Measurements from ENCODE around the gene CCSER1.

Gene CCSER1

DNA sequence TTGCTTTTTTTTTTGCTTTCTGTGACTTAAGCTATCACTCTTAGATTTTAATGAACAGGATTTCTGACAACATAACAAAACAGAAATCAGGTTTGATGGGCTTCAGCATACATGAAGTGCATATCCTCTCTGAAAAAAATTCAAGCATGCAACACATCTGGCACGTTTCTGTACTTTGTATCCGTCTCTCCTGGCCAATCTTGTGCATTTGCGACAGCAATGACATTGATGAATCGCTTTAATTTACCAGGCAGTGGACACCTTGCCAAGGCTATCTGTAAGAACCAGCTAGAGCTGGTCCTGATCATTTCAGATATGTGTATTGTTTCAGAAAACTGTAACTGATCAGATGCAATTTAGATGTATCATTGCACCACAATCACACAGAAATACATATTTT lies 93.3 kb downstream of the CCSER1 start:
- Histone ChIP-seq H2AFZ (ENCODE audit: low read depth, low read length) (no peak overlapping the region), H3K4me2 (ENCODE audit: insufficient read depth, low read length) (no peak overlapping the region), H3K27me3 (ENCODE audit: insufficient read depth, low read length, poor library complexity) (no peaks in the 10 kb centered on the region), H3K27ac (ENCODE audit: low read length) (no peak overlapping the region), H4K20me1 (ENCODE audit: insufficient read depth, low read length) (no peaks in the 10 kb centered on the region), H3K4me1 (ENCODE audit: insufficient read depth, low read length) (no peaks in the 10 kb centered on the region), H3K4me3 (ENCODE audit: low read depth in 1 of 2, low read length in 2 of 2) (no peak overlapping the region), H3K9me3 (ENCODE audit: insufficient read depth, low read length, severe bottlenecking) (no peaks in the 10 kb centered on the region), H3K79me2 (ENCODE audit: insufficient read depth, low read length) (no peaks in the 10 kb centered on the region), H3K9ac (ENCODE audit: low read depth, low read length) (no peak overlapping the region), H3K36me3 (ENCODE audit: insufficient read depth, low read length) (no peaks in the 10 kb centered on the region)
- ATAC-seq (ENCODE audit: insufficient read depth, low read depth): no peak
- TF ChIP-seq EZH2 (IDR thresholded peaks at IDR 0.05; ENCODE audit: borderline replicate concordance, low read depth, low read length, severe bottlenecking): no peak
- TF ChIP-seq, protein P1, sequence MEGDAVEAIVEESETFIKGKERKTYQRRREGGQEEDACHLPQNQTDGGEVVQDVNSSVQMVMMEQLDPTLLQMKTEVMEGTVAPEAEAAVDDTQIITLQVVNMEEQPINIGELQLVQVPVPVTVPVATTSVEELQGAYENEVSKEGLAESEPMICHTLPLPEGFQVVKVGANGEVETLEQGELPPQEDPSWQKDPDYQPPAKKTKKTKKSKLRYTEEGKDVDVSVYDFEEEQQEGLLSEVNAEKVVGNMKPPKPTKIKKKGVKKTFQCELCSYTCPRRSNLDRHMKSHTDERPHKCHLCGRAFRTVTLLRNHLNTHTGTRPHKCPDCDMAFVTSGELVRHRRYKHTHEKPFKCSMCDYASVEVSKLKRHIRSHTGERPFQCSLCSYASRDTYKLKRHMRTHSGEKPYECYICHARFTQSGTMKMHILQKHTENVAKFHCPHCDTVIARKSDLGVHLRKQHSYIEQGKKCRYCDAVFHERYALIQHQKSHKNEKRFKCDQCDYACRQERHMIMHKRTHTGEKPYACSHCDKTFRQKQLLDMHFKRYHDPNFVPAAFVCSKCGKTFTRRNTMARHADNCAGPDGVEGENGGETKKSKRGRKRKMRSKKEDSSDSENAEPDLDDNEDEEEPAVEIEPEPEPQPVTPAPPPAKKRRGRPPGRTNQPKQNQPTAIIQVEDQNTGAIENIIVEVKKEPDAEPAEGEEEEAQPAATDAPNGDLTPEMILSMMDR (IDR thresholded peaks at IDR 0.05; ENCODE audit: borderline replicate concordance, extremely low read depth, low read length, poor library complexity, severe bottlenecking): no peak
- DNase-seq: no peak

DNA sequence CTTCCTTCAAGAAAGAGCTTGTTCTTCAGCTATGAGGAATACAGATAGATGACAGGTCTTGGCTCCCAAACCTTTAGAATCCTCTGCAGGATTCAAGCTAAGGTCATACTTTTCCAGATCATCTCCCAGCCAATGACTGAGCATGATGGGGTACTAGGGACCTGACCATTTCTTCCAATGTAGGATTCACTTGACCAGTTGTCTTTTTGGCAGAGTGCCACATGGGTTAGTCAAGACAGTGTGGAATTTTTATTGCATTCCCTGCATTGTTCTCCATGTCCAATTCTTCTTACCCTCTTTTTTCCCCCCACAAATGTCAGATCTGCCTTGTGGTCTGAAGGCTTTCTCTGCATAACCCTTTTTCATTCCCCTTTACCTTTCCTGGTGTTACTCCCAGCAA lies 99.5 kb downstream of the CCSER1 start:
- H3K4me1 ChIP-seq (ENCODE audit: insufficient read depth, low read length): no peaks in the 10 kb centered on the region
- ATAC-seq (ENCODE audit: insufficient read depth, low read depth) (no peak), DNase-seq (no peak)
- no peak overlapping the region for H2AFZ ChIP-seq (ENCODE audit: low read depth, low read length)
- no peak overlapping the region for H3K9ac ChIP-seq (ENCODE audit: low read depth, low read length)
- TF ChIP-seq, protein P1 (IDR thresholded peaks at IDR 0.05; ENCODE audit: borderline replicate concordance, extremely low read depth, low read length, poor library complexity, severe bottlenecking): no peak
- no peak for TF ChIP-seq EZH2 (IDR thresholded peaks at IDR 0.05; ENCODE audit: borderline replicate concordance, low read depth, low read length, severe bottlenecking)
- no peak overlapping the region for H3K4me3 ChIP-seq (ENCODE audit: low read depth in 1 of 2, low read length in 2 of 2)
- no peak overlapping the region for H3K27ac ChIP-seq (ENCODE audit: low read length)
- no peaks in the 10 kb centered on the region for H3K36me3 ChIP-seq (ENCODE audit: insufficient read depth, low read length)
- H3K79me2 ChIP-seq (ENCODE audit: insufficient read depth, low read length): no peaks in the 10 kb centered on the region
- no peak overlapping the region for H3K4me2 ChIP-seq (ENCODE audit: insufficient read depth, low read length)
- H3K27me3 ChIP-seq (ENCODE audit: insufficient read depth, low read length, poor library complexity): no peaks in the 10 kb centered on the region
- no peaks in the 10 kb centered on the region for H3K9me3 ChIP-seq (ENCODE audit: insufficient read depth, low read length, severe bottlenecking)
- H4K20me1 ChIP-seq (ENCODE audit: insufficient read depth, low read length): no peaks in the 10 kb centered on the region

DNA sequence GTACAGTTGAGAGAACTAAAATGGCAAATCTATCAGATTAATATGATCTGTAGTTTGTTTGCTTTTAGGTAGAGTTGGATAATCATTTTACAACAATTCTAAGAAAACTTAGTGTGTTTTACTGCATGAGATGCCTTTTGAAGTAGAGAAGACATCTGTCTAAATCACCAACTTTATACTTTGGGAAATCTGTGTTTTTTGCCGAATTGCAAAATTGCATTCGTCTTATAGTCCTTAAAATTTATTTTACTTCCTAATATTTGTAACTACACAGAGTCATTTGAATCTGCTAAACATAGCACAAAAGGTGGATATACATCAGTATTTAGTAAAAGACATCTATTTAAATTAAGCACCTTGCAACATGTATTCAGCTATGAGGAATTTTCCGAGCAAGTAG lies 100.0 kb downstream of the CCSER1 start:
- no peak for DNase-seq
- H3K9ac ChIP-seq (ENCODE audit: low read depth, low read length): no peak overlapping the region
- no peak overlapping the region for H3K4me3 ChIP-seq (ENCODE audit: low read depth in 1 of 2, low read length in 2 of 2)
- no peak overlapping the region for H3K4me2 ChIP-seq (ENCODE audit: insufficient read depth, low read length)
- H3K9me3 ChIP-seq (ENCODE audit: insufficient read depth, low read length, severe bottlenecking): no peaks in the 10 kb centered on the region
- H3K27me3 ChIP-seq (ENCODE audit: insufficient read depth, low read length, poor library complexity): no peaks in the 10 kb centered on the region
- H3K4me1 ChIP-seq (ENCODE audit: insufficient read depth, low read length): no peaks in the 10 kb centered on the region
- no peaks in the 10 kb centered on the region for H3K79me2 ChIP-seq (ENCODE audit: insufficient read depth, low read length)
- no peaks in the 10 kb centered on the region for H4K20me1 ChIP-seq (ENCODE audit: insufficient read depth, low read length)
- H3K36me3 ChIP-seq (ENCODE audit: insufficient read depth, low read length): no peaks in the 10 kb centered on the region
- TF ChIP-seq EZH2 (IDR thresholded peaks at IDR 0.05; ENCODE audit: borderline replicate concordance, low read depth, low read length, severe bottlenecking): no peak
- H2AFZ ChIP-seq (ENCODE audit: low read depth, low read length): no peak overlapping the region
- H3K27ac ChIP-seq (ENCODE audit: low read length): no peak overlapping the region
- ATAC-seq (ENCODE audit: insufficient read depth, low read depth): no peak

DNA sequence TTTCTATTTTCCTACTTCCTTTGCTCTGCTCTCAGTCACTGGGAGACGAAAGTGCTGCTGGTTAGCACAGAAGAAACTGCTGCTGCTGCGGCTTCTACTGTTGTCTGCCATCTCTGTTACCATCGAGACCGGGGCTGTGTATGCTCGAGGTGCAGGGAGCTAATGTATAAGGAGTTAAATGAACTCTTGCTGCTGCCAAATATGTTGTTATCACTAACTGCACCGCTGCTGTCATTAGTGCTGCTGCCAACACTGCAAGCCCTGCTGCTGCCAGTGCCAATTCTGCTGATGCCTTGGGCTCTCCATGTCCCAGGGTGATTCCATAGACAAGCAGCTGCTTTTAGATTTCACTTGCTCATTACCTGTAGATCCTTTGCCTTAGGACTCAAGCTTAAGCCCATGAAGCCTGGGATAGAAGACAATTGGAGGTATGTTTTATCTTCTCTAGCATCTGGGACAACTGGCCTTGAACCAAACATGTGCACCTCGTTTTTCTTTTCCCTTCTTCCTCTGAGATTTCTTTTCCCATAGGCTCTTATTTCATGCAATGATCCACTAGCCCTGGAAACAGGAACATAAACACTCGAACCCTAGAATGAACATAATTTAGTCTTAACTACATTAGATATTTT lies 107.8 kb downstream of the CCSER1 start:
- Histone ChIP-seq H3K36me3 (ENCODE audit: insufficient read depth, low read length) (no peaks in the 10 kb centered on the region), H3K4me3 (ENCODE audit: low read depth in 1 of 2, low read length in 2 of 2) (no peak overlapping the region), H3K79me2 (ENCODE audit: insufficient read depth, low read length) (no peaks in the 10 kb centered on the region), H3K4me2 (ENCODE audit: insufficient read depth, low read length) (no peak overlapping the region), H3K9me3 (ENCODE audit: insufficient read depth, low read length, severe bottlenecking) (no peaks in the 10 kb centered on the region), H2AFZ (ENCODE audit: low read depth, low read length) (no peak overlapping the region), H3K9ac (ENCODE audit: low read depth, low read length) (no peak overlapping the region), H3K27ac (ENCODE audit: low read length) (no peak overlapping the region), H3K27me3 (ENCODE audit: insufficient read depth, low read length, poor library complexity) (no peaks in the 10 kb centered on the region), H3K4me1 (ENCODE audit: insufficient read depth, low read length) (no peaks in the 10 kb centered on the region), H4K20me1 (ENCODE audit: insufficient read depth, low read length) (no peaks in the 10 kb centered on the region)
- no peak for DNase-seq
- TF ChIP-seq, protein P1 (IDR thresholded peaks at IDR 0.05; ENCODE audit: borderline replicate concordance, extremely low read depth, low read length, poor library complexity, severe bottlenecking): no peak
- ATAC-seq (ENCODE audit: insufficient read depth, low read depth): no peak
